Ovary (tissue), 3 donors: ENCODE measurements around the gene ATL1.

Experiments
- EP300 ChIP-seq: sonication (generic); formaldehyde crosslinking; IDR thresholded peaks from one replicate; pipeline ENCODE4 v1.6.1; 2017; ENCODE audit warnings: antibody characterized with exemption
- POLR2A ChIP-seq: fragments of 450-650 bp; IDR thresholded peaks from one replicate; pipeline ENCODE4 v1.6.1; 2017; ENCODE audit warnings: antibody characterized with exemption, mild to moderate bottlenecking, moderate library complexity
- TF ChIP-seq, protein P1 (sequence below), 3 donors: fragments of 450-650 bp in 2 of 3; fragments of 200-600 bp in 1 of 3; IDR thresholded peaks; one replicate each; pipeline versions ENCODE4 v1.5.1 to v1.8.0; 2016 to 2022; ENCODE audit warnings: antibody characterized with exemption in 3 of 3, mild to moderate bottlenecking in 1 of 3
- donor health status: DM: no; HTN: no; CAD: no.

- TF ChIP-seq, protein P1, sequence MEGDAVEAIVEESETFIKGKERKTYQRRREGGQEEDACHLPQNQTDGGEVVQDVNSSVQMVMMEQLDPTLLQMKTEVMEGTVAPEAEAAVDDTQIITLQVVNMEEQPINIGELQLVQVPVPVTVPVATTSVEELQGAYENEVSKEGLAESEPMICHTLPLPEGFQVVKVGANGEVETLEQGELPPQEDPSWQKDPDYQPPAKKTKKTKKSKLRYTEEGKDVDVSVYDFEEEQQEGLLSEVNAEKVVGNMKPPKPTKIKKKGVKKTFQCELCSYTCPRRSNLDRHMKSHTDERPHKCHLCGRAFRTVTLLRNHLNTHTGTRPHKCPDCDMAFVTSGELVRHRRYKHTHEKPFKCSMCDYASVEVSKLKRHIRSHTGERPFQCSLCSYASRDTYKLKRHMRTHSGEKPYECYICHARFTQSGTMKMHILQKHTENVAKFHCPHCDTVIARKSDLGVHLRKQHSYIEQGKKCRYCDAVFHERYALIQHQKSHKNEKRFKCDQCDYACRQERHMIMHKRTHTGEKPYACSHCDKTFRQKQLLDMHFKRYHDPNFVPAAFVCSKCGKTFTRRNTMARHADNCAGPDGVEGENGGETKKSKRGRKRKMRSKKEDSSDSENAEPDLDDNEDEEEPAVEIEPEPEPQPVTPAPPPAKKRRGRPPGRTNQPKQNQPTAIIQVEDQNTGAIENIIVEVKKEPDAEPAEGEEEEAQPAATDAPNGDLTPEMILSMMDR (IDR thresholded peaks at IDR 0.05) = no peak
- TF ChIP-seq EP300 (no peak), POLR2A (no peak)
These were observed 48.4 kb downstream of the ATL1 start for GRCh38 chr14:50608302-50608851.
